GM23338 (cell line): ENCODE data around the gene BHLHE23. TPM values are rescaled to one million over a fixed set of nuclear protein-coding genes. Genes with fewer than 3 reads are reported as not detected.

Source experiments
- ATAC-seq: fragments of 200-7000 bp; cut with Tn5 transposase; 3 replicates; pipeline ENCODE4 v1.9.1; 2020
- DNase-seq: peaks from one replicate; pipeline ENCODE4 v3.0.0-alpha.2; 2015; ENCODE audit warnings: low spot score
- H2AFZ ChIP-seq: fragments of 200-600 bp; sonication (generic); 2 replicates; pipeline ENCODE4 v1.8.0; 2016; ENCODE audit warnings: antibody characterized with exemption, mild to moderate bottlenecking, moderate library complexity
- H3F3A ChIP-seq: fragments of 200-600 bp; sonication (generic); replicated peaks from 2 replicates; pipeline ENCODE4 v1.8.0; 2017; ENCODE audit warnings: antibody characterized with exemption, mixed run types, low read depth
- H3K27ac ChIP-seq: fragments of 200-600 bp; sonication (generic); 2 replicates; pipeline ENCODE4 v1.6.1; 2016; ENCODE audit warnings: low read depth
- H3K27me3 ChIP-seq: fragments of 200-600 bp; sonication (generic); 2 replicates; pipeline ENCODE4 v1.8.0; 2016; ENCODE audit warnings: mild to moderate bottlenecking, mixed run types, moderate library complexity; ENCODE audit not compliant: insufficient read depth
- H3K36me3 ChIP-seq: fragments of 200-600 bp; sonication (generic); 2 replicates; pipeline ENCODE4 v1.8.0; 2016; ENCODE audit warnings: mild to moderate bottlenecking; ENCODE audit not compliant: insufficient read depth
- H3K4me1 ChIP-seq: fragments of 200-600 bp; sonication (generic); 2 replicates; pipeline ENCODE4 v1.8.0; 2016; ENCODE audit warnings: mild to moderate bottlenecking, moderate library complexity; ENCODE audit not compliant: insufficient read depth
- H3K4me2 ChIP-seq: fragments of 200-600 bp; sonication (generic); 2 replicates; pipeline ENCODE4 v1.7.1; 2017; ENCODE audit warnings: mixed run types
- H3K4me3 ChIP-seq: fragments of 200-600 bp; sonication (generic); 2 replicates; pipeline ENCODE4 v1.6.1; 2016; ENCODE audit warnings: mixed run types
- H3K79me2 ChIP-seq: fragments of 200-600 bp; sonication (generic); replicated peaks from 2 replicates; pipeline ENCODE4 v1.8.0; 2017; ENCODE audit warnings: mild to moderate bottlenecking; ENCODE audit not compliant: insufficient read depth
- H3K9me2 ChIP-seq: fragments of 200-600 bp; sonication (generic); 2 replicates; pipeline ENCODE4 v1.8.0; 2017; ENCODE audit not compliant: insufficient read depth
- H4K20me1 ChIP-seq: fragments of 200-600 bp; sonication (generic); replicated peaks from 2 replicates; pipeline ENCODE4 v1.8.0; 2017; ENCODE audit warnings: mild to moderate bottlenecking; ENCODE audit not compliant: insufficient read depth
- H3K27ac Mint-ChIP-seq: 2 replicates; pipeline ENCODE4 v1.8.0; 2020; ENCODE audit warnings: inconsistent platforms, mild to moderate bottlenecking, moderate library complexity, mixed read lengths
- H3K27me3 Mint-ChIP-seq: 3 replicates; pipeline ENCODE4 v1.8.0; 2022; ENCODE audit warnings: low read depth, mild to moderate bottlenecking, moderate library complexity, mixed read lengths, inconsistent platforms; ENCODE audit not compliant: insufficient read depth, poor library complexity
- H3K36me3 Mint-ChIP-seq: 3 replicates; pipeline ENCODE4 v1.8.0; 2021; ENCODE audit warnings: low read depth, mild to moderate bottlenecking, inconsistent platforms, moderate library complexity, mixed read lengths
- H3K4me1 Mint-ChIP-seq: 3 replicates; pipeline ENCODE4 v1.8.0; 2020; ENCODE audit warnings: mild to moderate bottlenecking, inconsistent platforms, mixed read lengths
- H3K4me3 Mint-ChIP-seq: 3 replicates; pipeline ENCODE4 v1.8.0; 2021; ENCODE audit warnings: moderate library complexity, mild to moderate bottlenecking, inconsistent platforms, mixed read lengths
- H3K9me3 Mint-ChIP-seq: 3 replicates; pipeline ENCODE4 v1.8.0; 2020; ENCODE audit warnings: moderate library complexity, mild to moderate bottlenecking, inconsistent platforms, mixed read lengths
- CREB1 ChIP-seq: fragments of 250-450 bp; sonication (Bioruptor Pico); IDR thresholded peaks from 2 replicates; pipeline ENCODE4 v1.5.0; 2020; ENCODE audit warnings: low read depth, mild to moderate bottlenecking, moderate library complexity
- CTCF ChIP-seq, 2 experiments: fragments of 200-600 bp in 1 of 2; sonication (generic) in 1 of 2; conservative IDR thresholded peaks; 2 replicates each; pipeline versions ENCODE4 v1.5.1 to v1.6.1; 2016 to 2017; ENCODE audit warnings: antibody characterized with exemption in 2 of 2, low read depth in 2 of 2, mild to moderate bottlenecking in 2 of 2, moderate library complexity in 1 of 2
- ETS1 ChIP-seq: IDR thresholded peaks from 2 replicates; pipeline ENCODE4 v1.6.1; 2016; ENCODE audit warnings: antibody characterized with exemption
- EZH2 ChIP-seq: fragments of 200-600 bp; sonication (generic); IDR thresholded peaks from one replicate; pipeline ENCODE4 v1.8.0; 2017; ENCODE audit warnings: antibody characterized with exemption, mild to moderate bottlenecking, low read depth; ENCODE audit not compliant: unreplicated experiment
- EZH2phosphoT487 ChIP-seq: fragments of 200-600 bp; sonication (generic); IDR thresholded peaks from one replicate; pipeline ENCODE4 v1.8.1; 2018; ENCODE audit warnings: antibody characterized with exemption; ENCODE audit not compliant: unreplicated experiment
- JUNB ChIP-seq: IDR thresholded peaks from one replicate; pipeline ENCODE4 v1.6.1; 2016; ENCODE audit warnings: antibody characterized with exemption; ENCODE audit not compliant: unreplicated experiment
- NANOG ChIP-seq: IDR thresholded peaks from 2 replicates; pipeline ENCODE4 v1.6.1; 2016; ENCODE audit warnings: antibody characterized with exemption, borderline replicate concordance
- POLR2AphosphoS5 ChIP-seq: IDR thresholded peaks from 2 replicates; pipeline ENCODE4 v1.6.1; 2016; ENCODE audit warnings: antibody characterized with exemption, low read depth
- REST ChIP-seq: IDR thresholded peaks from one replicate; pipeline ENCODE4 v1.6.1; 2018; ENCODE audit warnings: antibody characterized with exemption; ENCODE audit not compliant: unreplicated experiment
- STAT1 ChIP-seq: IDR thresholded peaks from one replicate; pipeline ENCODE4 v1.6.1; 2016; ENCODE audit warnings: antibody characterized with exemption; ENCODE audit not compliant: unreplicated experiment
- ZNF114 ChIP-seq: fragments of 250-450 bp; sonication (Bioruptor Pico); IDR thresholded peaks from 2 replicates; pipeline ENCODE4 v1.5.0; 2020; ENCODE audit warnings: mild to moderate bottlenecking, moderate library complexity
- ZNF331 ChIP-seq: fragments of 250-450 bp; sonication (Bioruptor Pico); IDR thresholded peaks from 2 replicates; pipeline ENCODE4 v1.5.0; 2020; ENCODE audit warnings: low read depth, mild to moderate bottlenecking, moderate library complexity
- ZNF462 ChIP-seq: fragments of 250-450 bp; sonication (Bioruptor Pico); IDR thresholded peaks from 2 replicates; pipeline ENCODE4 v1.5.0; 2020; ENCODE audit warnings: mild to moderate bottlenecking, moderate library complexity
- polyA plus RNA-seq: library from polyadenylated mRNA; unstranded; fragments of >200 nt; fragmentation: Nextera tagmentation; extraction: Ambion mirVana; gene quantifications from 2 replicates; pipeline ENCODE4 v1.2.1, GENCODE V29; 2016
- total RNA-seq: library from RNA; depleted of rRNA; stranded (reverse); fragments of >200 nt; shearing (Covaris generic); gene quantifications from 2 replicates; pipeline ENCODE4 v1.2.3, GENCODE V29; 2014

Gene BHLHE23
- total and polyA plus RNA-seq, 2 experiments from 2014 or later = 0.52 to 5.0 TPM

- no peaks in the 10 kb centered on the region for H3K27me3 ChIP-seq
- Mint-ChIP-seq H3K36me3 (no peaks in the 10 kb centered on the region), H3K27me3 (peaks cover 33% of the 10 kb centered on the region), H3K4me1 (peaks cover 35% of the 10 kb centered on the region), H3K4me3 (no peak overlapping the region), H3K9me3 (no peaks in the 10 kb centered on the region), H3K27ac (no peak overlapping the region)
- no peak overlapping the region for H3K4me2 ChIP-seq
- H2AFZ ChIP-seq = no peak overlapping the region
- peaks cover 17% of the 10 kb centered on the region; the same call in 1 of the 2 replicates for H3F3A ChIP-seq
- H3K4me3 ChIP-seq = no peak overlapping the region
- H3K4me1 ChIP-seq = peaks cover 23% of the 10 kb centered on the region
- no peaks in the 10 kb centered on the region for H3K36me3 ChIP-seq
- no peaks in the 10 kb centered on the region for H3K79me2 ChIP-seq
- peak; percentile 23 for ATAC-seq
- H3K27ac ChIP-seq = no peak overlapping the region
- H3K9me2 ChIP-seq = no peaks in the 10 kb centered on the region
- no peak for DNase-seq
- no peak for TF ChIP-seq NANOG
- no peak for TF ChIP-seq ETS1
- no peak for TF ChIP-seq ZNF462 (CRISPR knock-in tag)
- no peak for TF ChIP-seq POLR2AphosphoS5
- no peak for TF ChIP-seq REST
- no peak for TF ChIP-seq ZNF114 (CRISPR knock-in tag)
- no peak for TF ChIP-seq STAT1
- no peak for TF ChIP-seq CTCF (conservative IDR thresholded peaks at IDR 0.05; ENCODE audit: low read depth in 2 of 2)
- TF ChIP-seq JUNB = no peak
- TF ChIP-seq EZH2 = no peak
- no peak for TF ChIP-seq CREB1 (CRISPR knock-in tag)
- no peak for TF ChIP-seq ZNF331 (CRISPR knock-in tag)
- TF ChIP-seq EZH2phosphoT487 = no peak
- no peaks in the 10 kb centered on the region for H4K20me1 ChIP-seq
These were observed 11.9 kb downstream of the BHLHE23 start for GRCh38 chr20:62994869-62995281.
